Epithelial cell of proximal tubule (primary cell): ENCODE measurements around the gene TSPAN2. TPM values are rescaled to one million over a fixed set of nuclear protein-coding genes. Genes with fewer than 3 reads are reported as not detected.

ENCODE experiments used
- DNase-seq: peaks from one replicate; pipeline ENCODE4 v3.0.0-alpha.2; 2011; ENCODE audit warnings: low read depth
- H3K4me3 ChIP-seq: 2 replicates; pipeline ENCODE4 v1.5.1; 2011; ENCODE audit warnings: low read depth, mild to moderate bottlenecking, low read length
- CTCF ChIP-seq: conservative IDR thresholded peaks from 2 replicates; pipeline ENCODE4 v1.5.1; 2012; ENCODE audit warnings: low read depth, mild to moderate bottlenecking, low read length
- total RNA-seq: library from RNA; depleted of rRNA; stranded (reverse); fragments of >200 nt; gene quantifications from 2 replicates; pipeline ENCODE4 v1.2.3, GENCODE V29; 2015

The TSPAN2 gene
- total RNA-seq, 1 donor from 2014 or later, result 5.0 TPM

DNA sequence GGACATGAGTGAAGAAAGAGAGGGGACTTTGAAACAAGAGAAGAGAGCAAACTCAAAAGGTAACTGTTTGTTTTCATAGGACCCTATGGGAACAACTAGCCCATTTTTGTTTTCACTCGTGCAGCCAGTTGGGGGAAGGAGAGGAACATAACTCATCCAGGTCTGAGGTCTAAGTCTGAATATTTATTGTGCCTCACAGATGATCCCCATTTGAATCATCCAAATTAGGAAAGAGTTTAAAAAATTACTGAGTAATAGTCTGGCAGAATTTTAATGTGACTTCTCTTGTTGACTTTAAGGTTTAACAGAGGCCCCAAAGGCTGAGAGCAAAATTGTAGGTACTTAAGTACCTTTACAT lies 10.4 kb upstream of the TSPAN2 start:
- peak overlapping the region; percentile 46 for H3K4me3 ChIP-seq
- DNase-seq, result no peak
- no peak for TF ChIP-seq CTCF

GRCh38 chr1:115098979-115099692 lies 9.8 kb upstream of the TSPAN2 start:
- H3K4me3 ChIP-seq, result peak overlapping the region; percentile 46
- DNase-seq, result peak; percentile 46
- TF ChIP-seq CTCF, result no peak

DNA sequence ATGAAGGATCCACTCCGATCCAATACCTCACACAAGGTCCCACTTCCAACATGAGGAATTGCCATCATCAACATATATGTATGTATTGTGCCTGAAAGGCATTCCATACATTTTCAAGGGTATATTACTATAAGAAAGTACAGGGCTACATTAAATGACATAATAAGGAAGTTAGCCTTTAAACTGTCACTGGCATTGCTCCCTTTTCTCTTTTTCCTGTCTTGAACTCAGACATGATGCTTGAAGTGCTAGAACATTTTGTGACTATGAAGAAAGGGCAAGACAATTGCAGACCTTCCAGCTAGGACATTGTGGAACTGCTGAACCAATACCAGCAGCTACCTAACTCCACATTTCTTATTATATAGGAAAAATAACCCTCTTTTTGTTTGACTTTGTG lies 2.9 kb upstream of the TSPAN2 start:
- no peak for TF ChIP-seq CTCF
- no peak overlapping the region for H3K4me3 ChIP-seq
- DNase-seq, result no peak

DNA sequence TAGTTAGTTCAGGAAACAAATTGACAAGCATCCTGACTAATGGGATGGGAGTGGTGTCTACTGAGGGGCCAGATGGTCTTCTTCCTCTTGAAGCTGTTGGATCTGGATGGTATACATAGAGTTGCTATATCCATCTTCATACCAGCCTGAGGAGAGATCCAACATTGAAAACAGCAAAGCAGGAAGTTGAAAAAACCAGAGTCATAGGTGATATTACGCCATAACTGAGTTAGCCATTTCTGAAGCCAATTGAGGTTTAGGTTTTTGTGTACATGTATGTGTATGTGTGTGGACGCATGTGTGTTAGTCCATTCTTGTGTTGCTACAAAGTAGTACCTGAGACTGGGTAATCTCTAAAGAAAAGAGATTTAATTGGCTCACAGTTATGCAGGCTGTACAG lies 2.3 kb upstream of the TSPAN2 start:
- DNase-seq, result no peak
- TF ChIP-seq CTCF, result no peak
- H3K4me3 ChIP-seq, result no peak overlapping the region

GRCh38 chr1:115090956-115091355 lies 1.7 kb upstream of the TSPAN2 start:
- no peak for TF ChIP-seq CTCF
- no peak overlapping the region for H3K4me3 ChIP-seq
- no peak for DNase-seq

GRCh38 chr1:115090540-115090939 lies 1.2 kb upstream of the TSPAN2 start:
- DNase-seq, result no peak
- H3K4me3 ChIP-seq, result no peak overlapping the region
- no peak for TF ChIP-seq CTCF

DNA sequence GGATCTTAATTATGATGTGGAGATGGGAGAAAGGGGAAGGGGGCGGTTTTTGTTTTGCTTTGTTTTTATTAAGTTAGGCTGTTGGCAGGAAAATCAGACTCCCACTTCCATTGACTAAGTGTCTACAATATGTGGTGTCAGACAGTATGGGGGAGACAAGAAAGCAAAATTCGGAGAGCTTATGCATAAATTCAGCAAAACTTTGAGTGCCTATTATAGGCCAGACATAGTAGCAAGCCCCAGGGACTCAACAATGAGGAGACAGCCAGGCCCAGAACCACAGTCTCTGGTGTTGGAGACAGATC lies 835 bp upstream of the TSPAN2 start:
- no peak for TF ChIP-seq CTCF
- peak overlapping the region; percentile 63 for H3K4me3 ChIP-seq
- DNase-seq, result no peak
